GM19239 (cell line): ENCODE measurements around the gene ADAM12.
"Not testable (repeated sequence)": the region's sequence is repeated elsewhere in the genome, so short reads cannot be mapped to it uniquely, and the experiment has no call there.

Experiments used
- DNase-seq: peaks from one replicate; pipeline ENCODE4 v3.0.0; 2011; ENCODE audit warnings: low spot score; ENCODE audit not compliant: insufficient read length
- FAIRE-seq: peaks from 2 replicates; lab custom pipeline; 2011; peaks lifted over from hg19 to GRCh38; lab: Jason Lieb, UNC

The ADAM12 gene

GRCh38 chr10:126047749-126048148 is 340.5 kb downstream of the ADAM12 start:
- FAIRE-seq, DNase-seq: not testable (repeated sequence)

- FAIRE-seq (no peak), DNase-seq (no peak)
Observed at GRCh38 chr10:126046831-126047230, 341.4 kb downstream of the ADAM12 start.

GRCh38 chr10:126045861-126046260 is 342.4 kb downstream of the ADAM12 start:
- DNase-seq (no peak), FAIRE-seq (no peak)

GRCh38 chr10:126043389-126043788 is 344.9 kb downstream of the ADAM12 start:
- no peak for FAIRE-seq
- no peak for DNase-seq

- DNase-seq, result no peak
- FAIRE-seq, result no peak
Observed at GRCh38 chr10:126042906-126043305, 345.4 kb downstream of the ADAM12 start.

GRCh38 chr10:126042354-126042753 is 345.9 kb downstream of the ADAM12 start:
- FAIRE-seq (no peak), DNase-seq (no peak)

- DNase-seq (peak; percentile 75), FAIRE-seq (peak; percentile 94)
Observed at GRCh38 chr10:126041804-126042231, 346.5 kb downstream of the ADAM12 start.

GRCh38 chr10:126041117-126041516 is 347.2 kb downstream of the ADAM12 start:
- no peak for DNase-seq
- no peak for FAIRE-seq

- FAIRE-seq (no peak), DNase-seq (no peak)
Observed at GRCh38 chr10:126037946-126038345, 350.3 kb downstream of the ADAM12 start.

- no peak for FAIRE-seq
- DNase-seq, result no peak
Observed at GRCh38 chr10:126036515-126036914, 351.8 kb downstream of the ADAM12 start.

GRCh38 chr10:126034586-126034985 is 353.7 kb downstream of the ADAM12 start:
- FAIRE-seq (no peak), DNase-seq (no peak)

GRCh38 chr10:126029999-126030398 is 358.3 kb downstream of the ADAM12 start:
- DNase-seq (no peak), FAIRE-seq (no peak)

GRCh38 chr10:126027692-126028091 is 360.6 kb downstream of the ADAM12 start:
- DNase-seq (no peak), FAIRE-seq (no peak)

GRCh38 chr10:126022841-126023240 is 365.4 kb downstream of the ADAM12 start:
- DNase-seq (no peak), FAIRE-seq (no peak)

- no peak for FAIRE-seq
- no peak for DNase-seq
Observed at GRCh38 chr10:126021833-126022500, 366.3 kb downstream of the ADAM12 start.

GRCh38 chr10:126017961-126018560 is 370.2 kb downstream of the ADAM12 start:
- no peak for FAIRE-seq
- no peak for DNase-seq

GRCh38 chr10:126016882-126017281 is 371.4 kb downstream of the ADAM12 start:
- DNase-seq (no peak), FAIRE-seq (no peak)

GRCh38 chr10:126016156-126016805 is 372.0 kb downstream of the ADAM12 start:
- DNase-seq (no peak), FAIRE-seq (no peak)

GRCh38 chr10:126015413-126015812 is 372.9 kb downstream of the ADAM12 start:
- FAIRE-seq, result no peak

GRCh38 chr10:126014309-126014708 is 374.0 kb downstream of the ADAM12 start:
- no peak for FAIRE-seq
- DNase-seq, result no peak

More at GRCh38 chr10:126015413-126015812, 372.9 kb downstream of the ADAM12 start:
- DNase-seq, result no peak

GRCh38 chr10:126013489-126014281 is 374.6 kb downstream of the ADAM12 start:
- DNase-seq (no peak), FAIRE-seq (no peak)
